Measurements from ENCODE around the gene SYNGR4.

DNA sequence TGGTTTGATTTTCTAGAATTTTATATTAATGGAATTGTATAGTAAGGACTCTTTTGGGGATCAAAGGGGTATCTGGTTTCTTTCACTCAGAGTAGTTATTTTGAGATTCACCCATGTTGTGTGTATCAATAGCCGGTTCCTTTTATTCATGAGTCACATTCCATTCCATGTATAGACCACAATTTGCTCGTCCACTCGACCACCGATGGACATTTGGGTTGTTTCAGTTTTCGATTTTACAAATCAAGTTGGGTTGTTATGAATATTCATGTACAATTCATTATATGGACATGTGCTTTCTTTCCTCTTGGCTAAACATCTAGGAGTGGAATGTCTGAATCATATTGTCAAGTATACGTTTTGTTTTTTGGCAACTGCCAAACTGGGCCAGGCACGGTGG lies 48.5 kb upstream of the SYNGR4 start:
- TF ChIP-seq, protein P1, sequence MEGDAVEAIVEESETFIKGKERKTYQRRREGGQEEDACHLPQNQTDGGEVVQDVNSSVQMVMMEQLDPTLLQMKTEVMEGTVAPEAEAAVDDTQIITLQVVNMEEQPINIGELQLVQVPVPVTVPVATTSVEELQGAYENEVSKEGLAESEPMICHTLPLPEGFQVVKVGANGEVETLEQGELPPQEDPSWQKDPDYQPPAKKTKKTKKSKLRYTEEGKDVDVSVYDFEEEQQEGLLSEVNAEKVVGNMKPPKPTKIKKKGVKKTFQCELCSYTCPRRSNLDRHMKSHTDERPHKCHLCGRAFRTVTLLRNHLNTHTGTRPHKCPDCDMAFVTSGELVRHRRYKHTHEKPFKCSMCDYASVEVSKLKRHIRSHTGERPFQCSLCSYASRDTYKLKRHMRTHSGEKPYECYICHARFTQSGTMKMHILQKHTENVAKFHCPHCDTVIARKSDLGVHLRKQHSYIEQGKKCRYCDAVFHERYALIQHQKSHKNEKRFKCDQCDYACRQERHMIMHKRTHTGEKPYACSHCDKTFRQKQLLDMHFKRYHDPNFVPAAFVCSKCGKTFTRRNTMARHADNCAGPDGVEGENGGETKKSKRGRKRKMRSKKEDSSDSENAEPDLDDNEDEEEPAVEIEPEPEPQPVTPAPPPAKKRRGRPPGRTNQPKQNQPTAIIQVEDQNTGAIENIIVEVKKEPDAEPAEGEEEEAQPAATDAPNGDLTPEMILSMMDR (IDR thresholded peaks at IDR 0.05): no peak
- no peak for TF ChIP-seq ZFX (IDR thresholded peaks at IDR 0.05; ENCODE audit: borderline replicate concordance)
